SU-DHL-6 (cell line): ENCODE data around the gene FBRSL1.

ENCODE experiments used
- H2AFZ ChIP-seq: fragments of 200-600 bp; sonication (generic); 2 replicates; pipeline ENCODE4 v1.6.1; 2014; ENCODE audit warnings: low read depth, mild to moderate bottlenecking, moderate library complexity, mixed read lengths, antibody characterized with exemption, low read length; ENCODE audit not compliant: severe bottlenecking
- H3F3A ChIP-seq: fragments of 200-600 bp; shearing (Covaris generic); 2 replicates; pipeline ENCODE4 v1.6.0; 2016; ENCODE audit warnings: antibody characterized with exemption, mild to moderate bottlenecking; ENCODE audit not compliant: insufficient read depth
- H3K27ac ChIP-seq: fragments of 200-600 bp; sonication (generic); 2 replicates; pipeline ENCODE4 v1.5.1; 2016; ENCODE audit warnings: low read depth, mild to moderate bottlenecking, low read length, moderate library complexity, mixed read lengths
- H3K27me3 ChIP-seq: fragments of 200-600 bp; sonication (generic), shearing (Covaris generic); 2 replicates; pipeline ENCODE4 v1.6.0; 2014; ENCODE audit warnings: mild to moderate bottlenecking, low read length
- H3K36me3 ChIP-seq: fragments of 200-600 bp; sonication (generic); 2 replicates; pipeline ENCODE4 v1.6.1; 2014; ENCODE audit warnings: mild to moderate bottlenecking, low read length, mixed read lengths
- H3K4me2 ChIP-seq: fragments of 300-600, 200-600 bp; shearing (Covaris generic), sonication (generic); 2 replicates; pipeline ENCODE4 v1.6.0; 2014; ENCODE audit warnings: low read length, low read depth, mild to moderate bottlenecking; ENCODE audit not compliant: poor library complexity, severe bottlenecking
- H3K4me3 ChIP-seq: fragments of 200-600 bp; sonication (generic); 2 replicates; pipeline ENCODE4 v1.5.1; 2014; ENCODE audit warnings: antibody characterized with exemption, low read length, mild to moderate bottlenecking, mixed read lengths; ENCODE audit not compliant: insufficient read depth, poor library complexity, severe bottlenecking
- H3K79me2 ChIP-seq: fragments of 200-600 bp; sonication (generic); 2 replicates; pipeline ENCODE4 v1.6.1; 2014; ENCODE audit warnings: mild to moderate bottlenecking, low read length, moderate library complexity; ENCODE audit not compliant: insufficient read depth
- H3K9ac ChIP-seq: fragments of 200-600 bp; sonication (generic); 2 replicates; pipeline ENCODE4 v1.7.0; 2014; ENCODE audit warnings: mild to moderate bottlenecking, low read length
- H3K9me2 ChIP-seq: fragments of 200-600 bp; sonication (generic); replicated peaks from 2 replicates; pipeline ENCODE4 v1.6.1; 2014; ENCODE audit warnings: low read length; ENCODE audit not compliant: insufficient read depth
- H3K9me3 ChIP-seq: fragments of 200-600 bp; sonication (generic); 2 replicates; pipeline ENCODE4 v1.6.1; 2014; ENCODE audit warnings: low read length, mixed read lengths; ENCODE audit not compliant: insufficient read depth
- H4K20me1 ChIP-seq: fragments of 200-600 bp; sonication (generic); 2 replicates; pipeline ENCODE4 v1.6.1; 2014; ENCODE audit warnings: low read depth, mild to moderate bottlenecking, antibody characterized with exemption, low read length, moderate library complexity, mixed read lengths
- EZH2phosphoT487 ChIP-seq: fragments of 200-600 bp; sonication (generic), shearing (Covaris generic); conservative IDR thresholded peaks from 2 replicates; pipeline ENCODE4 v1.6.1; 2018; ENCODE audit warnings: mild to moderate bottlenecking, antibody characterized with exemption, low read length, moderate library complexity, mixed read lengths
- TF ChIP-seq, protein P1 (sequence below): fragments of 200-600 bp; sonication (generic); IDR thresholded peaks from one replicate; pipeline ENCODE4 v1.5.1; 2017; ENCODE audit warnings: antibody characterized with exemption, mild to moderate bottlenecking, low read length, moderate library complexity; ENCODE audit not compliant: insufficient read depth, poor library complexity, severe bottlenecking

FBRSL1 gene

DNA sequence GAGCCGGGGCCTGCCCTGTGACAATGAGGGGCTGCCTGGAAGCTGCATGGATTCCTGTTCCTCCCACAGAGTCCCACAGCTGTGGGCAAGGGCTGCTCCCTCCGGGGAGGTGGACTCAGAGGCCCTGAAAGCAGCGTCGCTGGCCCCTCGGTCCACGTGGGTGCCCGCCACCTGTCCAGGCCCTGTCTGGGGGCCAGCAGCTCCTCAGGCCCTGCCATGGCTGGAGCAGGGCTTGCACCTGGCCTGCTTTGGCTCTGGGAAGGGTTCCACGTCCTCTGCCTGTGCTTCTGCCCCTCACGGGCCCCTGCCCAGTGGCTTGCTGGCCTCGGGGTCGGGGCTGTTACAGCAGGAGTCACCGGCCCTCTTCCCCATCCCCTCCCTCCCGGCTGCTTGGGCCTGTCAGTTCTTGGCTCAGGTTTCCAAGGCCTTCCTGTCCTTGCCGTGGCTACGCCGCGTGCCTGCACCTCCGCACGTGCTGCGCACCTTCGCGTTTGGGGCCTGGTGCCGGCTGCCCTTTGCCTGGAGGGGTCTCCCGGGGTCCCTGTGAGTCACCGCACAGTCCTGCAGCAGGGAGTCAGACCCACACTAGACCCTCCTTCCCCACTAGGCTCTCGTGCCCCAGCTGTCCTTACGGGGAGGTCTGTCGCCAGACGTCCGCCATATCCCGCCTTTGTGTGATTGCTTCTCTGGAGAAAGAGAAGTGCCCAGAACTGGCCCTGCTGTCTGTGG is 5.8 kb downstream of the FBRSL1 start:
- Histone ChIP-seq H3K27ac (no peak overlapping the region), H3K9me3 (no peaks in the 10 kb centered on the region), H3K79me2 (no peaks in the 10 kb centered on the region), H3K27me3 (no peaks in the 10 kb centered on the region), H3K36me3 (no peaks in the 10 kb centered on the region), H3F3A (no peaks in the 10 kb centered on the region), H3K4me3 (no peak overlapping the region), H3K9ac (no peak overlapping the region), H2AFZ (no peak overlapping the region), H3K4me2 (no peak overlapping the region), H3K9me2 (no peaks in the 10 kb centered on the region), H4K20me1 (peaks cover 10% of the 10 kb centered on the region; the same call in 1 of the 2 replicates)
- no peak for TF ChIP-seq EZH2phosphoT487
- TF ChIP-seq, protein P1, sequence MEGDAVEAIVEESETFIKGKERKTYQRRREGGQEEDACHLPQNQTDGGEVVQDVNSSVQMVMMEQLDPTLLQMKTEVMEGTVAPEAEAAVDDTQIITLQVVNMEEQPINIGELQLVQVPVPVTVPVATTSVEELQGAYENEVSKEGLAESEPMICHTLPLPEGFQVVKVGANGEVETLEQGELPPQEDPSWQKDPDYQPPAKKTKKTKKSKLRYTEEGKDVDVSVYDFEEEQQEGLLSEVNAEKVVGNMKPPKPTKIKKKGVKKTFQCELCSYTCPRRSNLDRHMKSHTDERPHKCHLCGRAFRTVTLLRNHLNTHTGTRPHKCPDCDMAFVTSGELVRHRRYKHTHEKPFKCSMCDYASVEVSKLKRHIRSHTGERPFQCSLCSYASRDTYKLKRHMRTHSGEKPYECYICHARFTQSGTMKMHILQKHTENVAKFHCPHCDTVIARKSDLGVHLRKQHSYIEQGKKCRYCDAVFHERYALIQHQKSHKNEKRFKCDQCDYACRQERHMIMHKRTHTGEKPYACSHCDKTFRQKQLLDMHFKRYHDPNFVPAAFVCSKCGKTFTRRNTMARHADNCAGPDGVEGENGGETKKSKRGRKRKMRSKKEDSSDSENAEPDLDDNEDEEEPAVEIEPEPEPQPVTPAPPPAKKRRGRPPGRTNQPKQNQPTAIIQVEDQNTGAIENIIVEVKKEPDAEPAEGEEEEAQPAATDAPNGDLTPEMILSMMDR: no peak

DNA sequence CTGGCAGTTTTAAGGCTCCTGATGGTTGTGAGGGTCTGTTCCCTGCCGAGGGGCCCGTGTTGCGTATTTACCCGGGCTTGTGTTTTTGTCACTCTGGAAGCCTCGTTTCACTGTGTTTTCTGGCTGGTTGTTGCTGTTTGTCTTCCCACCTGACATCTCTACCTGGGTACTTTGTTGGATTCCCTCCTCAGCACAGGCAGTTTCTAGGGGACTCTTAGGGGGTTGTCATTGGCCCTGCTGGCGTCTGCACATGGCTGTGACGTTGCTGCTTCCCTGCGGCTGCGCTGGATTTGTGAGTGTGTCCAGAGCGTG is 6.4 kb downstream of the FBRSL1 start:
- no peak overlapping the region for H2AFZ ChIP-seq
- no peaks in the 10 kb centered on the region for H3K27me3 ChIP-seq
- no peaks in the 10 kb centered on the region for H3F3A ChIP-seq
- H3K9me3 ChIP-seq: no peaks in the 10 kb centered on the region
- H3K9me2 ChIP-seq: no peaks in the 10 kb centered on the region
- H3K9ac ChIP-seq: no peak overlapping the region
- H3K36me3 ChIP-seq: no peaks in the 10 kb centered on the region
- TF ChIP-seq EZH2phosphoT487: no peak
- TF ChIP-seq, protein P1: no peak
- peaks cover 5% of the 10 kb centered on the region; the same call in 1 of the 2 replicates for H4K20me1 ChIP-seq
- H3K4me2 ChIP-seq: no peak overlapping the region
- no peak overlapping the region for H3K4me3 ChIP-seq
- no peak overlapping the region for H3K27ac ChIP-seq
- H3K79me2 ChIP-seq: no peaks in the 10 kb centered on the region

DNA sequence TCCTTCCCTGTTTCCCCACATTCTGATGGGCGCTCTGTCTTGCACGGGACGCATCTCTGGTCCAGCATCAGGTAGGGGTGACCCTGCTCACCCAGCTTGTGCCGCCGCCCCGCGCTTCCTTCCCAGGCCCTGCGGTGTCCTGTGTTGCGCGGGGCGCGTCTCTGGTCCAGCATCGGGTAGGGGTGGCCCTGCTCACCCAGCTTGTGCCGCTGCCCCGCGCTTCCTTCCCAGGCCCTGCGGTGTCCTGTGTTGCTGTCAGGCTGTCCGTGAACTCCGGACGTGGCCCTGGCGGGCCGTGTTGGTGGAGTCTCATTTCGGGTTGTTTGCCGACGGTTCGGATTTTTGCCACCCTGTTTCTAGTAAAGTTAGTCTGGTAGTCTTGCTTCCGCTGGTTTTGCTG is 6.8 kb downstream of the FBRSL1 start:
- no peak overlapping the region for H3K4me3 ChIP-seq
- no peak for TF ChIP-seq EZH2phosphoT487
- TF ChIP-seq, protein P1: no peak
- H3K9ac ChIP-seq: no peak overlapping the region
- H3F3A ChIP-seq: no peaks in the 10 kb centered on the region
- no peaks in the 10 kb centered on the region for H3K9me2 ChIP-seq
- H2AFZ ChIP-seq: no peak overlapping the region
- no peaks in the 10 kb centered on the region for H3K27me3 ChIP-seq
- no peaks in the 10 kb centered on the region for H3K36me3 ChIP-seq
- no peaks in the 10 kb centered on the region for H3K9me3 ChIP-seq
- H3K27ac ChIP-seq: no peak overlapping the region
- H3K79me2 ChIP-seq: no peaks in the 10 kb centered on the region
- H4K20me1 ChIP-seq: 0 out of 2 replicates have a peak, but pooled peaks cover 3% of the 10 kb centered on the region
- no peak overlapping the region for H3K4me2 ChIP-seq
